ENCODE data around the gene HACD1. TPM values are rescaled to one million over a fixed set of nuclear protein-coding genes. Genes with fewer than 3 reads are reported as not detected.
"Not testable (repeated sequence)": the region's sequence is repeated elsewhere in the genome, so short reads cannot be mapped to it uniquely, and the experiment has no call there.

HACD1 gene
- polyA plus RNA-seq, 1 donor from 2014 or later: 23.0 TPM

GRCh38 chr10:17597386-17597785, 19.8 kb downstream of the HACD1 start:
- no peak overlapping the region for H3K4me3 ChIP-seq (ENCODE audit: low read length)
- H3K9me3 ChIP-seq (ENCODE audit: low read length): no peaks in the 10 kb centered on the region
- no peaks in the 10 kb centered on the region for H3K9me2 ChIP-seq (ENCODE audit: insufficient read depth, low read length)
- no peak overlapping the region for H3K9ac ChIP-seq (ENCODE audit: low read length)
- no peaks in the 10 kb centered on the region for H3K79me2 ChIP-seq (replicated peaks; ENCODE audit: insufficient read depth, low read length)
- no peak overlapping the region for H3K4me2 ChIP-seq (ENCODE audit: low read length)
- no peaks in the 10 kb centered on the region for H3K27me3 ChIP-seq (ENCODE audit: insufficient read depth, low read depth, low read length)
- H3K36me3 ChIP-seq (ENCODE audit: insufficient read depth, low read length): no peaks in the 10 kb centered on the region
- TF ChIP-seq RAD21 (conservative IDR thresholded peaks at IDR 0.05) (no peak), SMC3 (conservative IDR thresholded peaks at IDR 0.05; ENCODE audit: poor library complexity) (no peak), CTCF (IDR thresholded peaks at IDR 0.05; ENCODE audit: poor library complexity, severe bottlenecking) (no peak), EZH2 (IDR thresholded peaks at IDR 0.05; ENCODE audit: borderline replicate concordance, insufficient read depth, low read length, poor library complexity, severe bottlenecking) (no peak), MXI1 (conservative IDR thresholded peaks at IDR 0.05; ENCODE audit: poor library complexity, severe bottlenecking) (no peak), TAF1 (IDR thresholded peaks at IDR 0.05; ENCODE audit: low read depth) (no peak), EP300 (conservative IDR thresholded peaks at IDR 0.05; ENCODE audit: poor library complexity, severe bottlenecking) (no peak), POLR2AphosphoS5 (IDR thresholded peaks at IDR 0.05) (no peak), REST (IDR thresholded peaks at IDR 0.05; ENCODE audit: borderline replicate concordance) (no peak)
- no peaks in the 10 kb centered on the region for H3F3A ChIP-seq (ENCODE audit: insufficient read depth, low read length, poor library complexity, severe bottlenecking)
- no peaks in the 10 kb centered on the region for H4K20me1 ChIP-seq (ENCODE audit: insufficient read depth)
- no peak overlapping the region for H2AFZ ChIP-seq (ENCODE audit: low read depth, low read length)
- no peak overlapping the region for H3K27ac ChIP-seq (ENCODE audit: low read length)

DNA sequence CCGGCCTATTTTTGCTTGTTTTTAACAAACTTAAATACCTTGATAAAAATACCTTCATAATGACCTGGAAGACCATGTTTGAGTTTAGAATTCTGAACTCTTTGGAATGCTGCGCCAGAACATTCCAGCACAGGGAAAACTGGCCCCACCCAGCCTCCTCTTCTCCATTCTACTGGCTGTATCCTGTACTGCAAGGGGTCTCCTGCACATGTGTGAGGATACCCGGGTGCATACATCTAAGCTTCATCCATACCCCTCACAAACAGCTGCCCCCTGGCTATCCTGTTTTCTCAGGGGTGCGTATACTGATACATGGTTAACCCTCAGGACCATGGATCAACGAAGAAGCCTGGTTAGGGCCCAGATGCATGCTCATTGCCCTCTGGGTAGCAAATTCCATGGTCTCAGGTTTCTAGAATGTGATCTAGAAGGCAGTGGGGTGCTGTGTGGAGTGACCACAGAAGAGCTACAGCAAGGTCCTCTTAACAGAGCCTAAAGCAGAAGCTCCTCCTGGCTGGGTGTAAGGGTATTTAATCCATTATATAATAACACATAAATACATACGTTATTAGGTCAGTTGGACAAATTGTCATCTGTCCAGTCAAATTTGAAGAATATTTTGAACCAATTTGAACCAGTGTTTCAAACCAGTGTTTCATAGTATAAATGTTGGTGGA, 26.1 kb downstream of the HACD1 start:
- Histone ChIP-seq H3K27me3 (ENCODE audit: insufficient read depth, low read depth, low read length) (no peaks in the 10 kb centered on the region), H3K9ac (ENCODE audit: low read length) (no peak overlapping the region), H3K4me3 (ENCODE audit: low read length) (no peak overlapping the region), H3K9me3 (ENCODE audit: low read length) (no peaks in the 10 kb centered on the region), H3F3A (ENCODE audit: insufficient read depth, low read length, poor library complexity, severe bottlenecking) (no peaks in the 10 kb centered on the region), H4K20me1 (ENCODE audit: insufficient read depth) (no peaks in the 10 kb centered on the region), H3K36me3 (ENCODE audit: insufficient read depth, low read length) (no peaks in the 10 kb centered on the region), H3K4me2 (ENCODE audit: low read length) (no peak overlapping the region), H3K27ac (ENCODE audit: low read length) (no peak overlapping the region), H2AFZ (ENCODE audit: low read depth, low read length) (no peak overlapping the region), H3K9me2 (ENCODE audit: insufficient read depth, low read length) (no peaks in the 10 kb centered on the region), H3K79me2 (replicated peaks; ENCODE audit: insufficient read depth, low read length) (no peaks in the 10 kb centered on the region)
- TF ChIP-seq TAF1 (IDR thresholded peaks at IDR 0.05; ENCODE audit: low read depth): no peak
- no peak for TF ChIP-seq EP300 (conservative IDR thresholded peaks at IDR 0.05; ENCODE audit: poor library complexity, severe bottlenecking)
- TF ChIP-seq EZH2 (IDR thresholded peaks at IDR 0.05; ENCODE audit: borderline replicate concordance, insufficient read depth, low read length, poor library complexity, severe bottlenecking): no peak
- no peak for TF ChIP-seq SMC3 (conservative IDR thresholded peaks at IDR 0.05; ENCODE audit: poor library complexity)
- no peak for TF ChIP-seq MXI1 (conservative IDR thresholded peaks at IDR 0.05; ENCODE audit: poor library complexity, severe bottlenecking)
- TF ChIP-seq CTCF (IDR thresholded peaks at IDR 0.05; ENCODE audit: poor library complexity, severe bottlenecking): no peak

- H3K9me2 ChIP-seq (ENCODE audit: insufficient read depth, low read length); H3K27me3 ChIP-seq (ENCODE audit: insufficient read depth, low read depth, low read length); H3K9me3 ChIP-seq (ENCODE audit: low read length); H4K20me1 ChIP-seq (ENCODE audit: insufficient read depth); H3K4me3 ChIP-seq (ENCODE audit: low read length); H3K4me2 ChIP-seq (ENCODE audit: low read length); H3K36me3 ChIP-seq (ENCODE audit: insufficient read depth, low read length); H3K79me2 ChIP-seq (replicated peaks; ENCODE audit: insufficient read depth, low read length); H3F3A ChIP-seq (ENCODE audit: insufficient read depth, low read length, poor library complexity, severe bottlenecking); H3K27ac ChIP-seq (ENCODE audit: low read length); H2AFZ ChIP-seq (ENCODE audit: low read depth, low read length); H3K9ac ChIP-seq (ENCODE audit: low read length): not testable (repeated sequence)
These were observed 27.9 kb downstream of the HACD1 start for GRCh38 chr10:17589316-17589715.
